Activated CD8-positive, alpha-beta memory T cell treated with anti-CD3 and anti-CD28 coated beads for 48 hours (primary cell): Measurements from ENCODE around the gene LRRTM4.
"Not testable (repeated sequence)": the region's sequence is repeated elsewhere in the genome, so short reads cannot be mapped to it uniquely, and the experiment has no call there.

Source experiments
- DNase-seq, 3 experiments: peaks; one replicate each; pipeline ENCODE4 v3.0.0-alpha.2; 2020; ENCODE audit warnings: low read depth in 2 of 3, low spot score in 2 of 3

LRRTM4 gene

DNA sequence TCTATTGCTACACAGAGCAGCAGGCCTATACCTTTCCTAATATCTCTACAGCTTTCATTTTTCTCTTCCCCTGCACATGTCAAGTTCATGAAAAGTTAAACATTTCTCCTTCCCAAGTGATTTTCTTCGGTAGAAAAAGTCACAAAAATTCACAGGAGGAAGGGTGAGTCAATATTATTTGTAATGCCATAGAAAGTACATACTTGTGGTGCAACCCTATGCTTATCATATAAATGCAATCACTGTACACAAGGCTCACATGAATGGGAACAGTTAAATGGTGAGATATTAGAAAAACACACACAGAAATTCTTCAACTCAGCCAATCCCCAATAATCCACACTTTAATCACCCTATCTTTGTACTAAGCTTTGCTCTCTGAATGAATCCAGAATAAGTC lies 651.6 kb downstream of the LRRTM4 start:
- no peak for DNase-seq

DNA sequence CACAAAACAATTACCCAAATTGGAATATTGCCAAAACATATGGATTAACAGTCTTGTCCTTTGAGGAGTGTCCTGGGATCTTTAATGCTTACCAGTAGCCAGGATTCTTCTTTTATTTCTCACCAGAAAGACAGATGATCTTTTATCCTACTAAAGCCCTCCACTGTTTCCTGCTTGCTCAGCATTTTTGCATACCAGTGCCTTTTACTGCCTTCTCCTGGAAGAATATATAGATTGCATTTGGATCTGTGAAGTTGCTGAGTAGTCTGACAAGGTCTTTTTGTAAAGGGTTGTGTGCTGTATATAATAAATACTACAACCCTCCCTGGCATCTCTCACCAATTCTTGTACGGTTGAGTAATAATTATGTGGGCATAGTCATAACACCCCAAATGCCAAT lies 652.2 kb downstream of the LRRTM4 start:
- DNase-seq: no peak

DNA sequence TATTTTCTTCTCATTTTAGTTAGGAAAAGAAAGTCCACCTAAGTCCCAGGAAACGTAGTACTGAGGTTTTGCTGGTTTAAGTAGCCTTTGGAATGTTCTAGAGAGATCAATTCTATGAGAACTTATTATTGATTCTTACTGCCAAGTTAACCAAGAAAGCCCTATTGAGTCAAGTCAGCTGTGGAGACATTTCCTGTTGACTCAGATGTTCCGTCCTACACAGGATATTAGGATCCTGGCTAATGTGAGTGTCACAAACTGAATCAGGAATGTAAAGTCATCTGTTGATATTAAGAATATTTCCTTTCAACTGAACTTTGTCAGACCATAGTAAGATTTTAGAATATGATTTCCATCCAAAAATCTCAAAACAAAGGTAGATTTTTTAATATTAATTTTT lies 654.3 kb downstream of the LRRTM4 start:
- no peak for DNase-seq

- DNase-seq: no peak
Measured at GRCh38 chr2:76866464-76866863, 655.7 kb downstream of the LRRTM4 start.

GRCh38 chr2:76862901-76863300 lies 659.3 kb downstream of the LRRTM4 start:
- DNase-seq: no peak

DNA sequence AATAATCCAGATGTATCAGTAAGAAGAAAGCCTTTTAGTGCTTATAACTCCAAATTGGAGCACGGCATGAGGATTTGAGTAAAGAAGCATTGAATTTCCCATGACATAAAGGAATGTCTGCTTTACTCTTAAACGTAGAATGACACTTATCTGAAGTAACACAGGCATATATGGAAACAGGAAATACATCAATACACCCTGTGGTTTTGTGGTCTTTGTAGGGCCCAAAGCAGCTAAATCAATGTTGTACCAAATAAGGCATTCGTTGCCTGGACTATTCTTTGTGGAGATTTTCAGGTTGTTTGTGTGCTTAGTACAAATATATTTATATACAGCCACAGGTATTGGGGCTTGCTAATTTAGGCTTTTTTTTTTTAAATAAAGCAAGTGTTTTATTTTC lies 660.5 kb downstream of the LRRTM4 start:
- DNase-seq: no peak

GRCh38 chr2:76851000-76851399 lies 671.2 kb downstream of the LRRTM4 start:
- no peak for DNase-seq

DNA sequence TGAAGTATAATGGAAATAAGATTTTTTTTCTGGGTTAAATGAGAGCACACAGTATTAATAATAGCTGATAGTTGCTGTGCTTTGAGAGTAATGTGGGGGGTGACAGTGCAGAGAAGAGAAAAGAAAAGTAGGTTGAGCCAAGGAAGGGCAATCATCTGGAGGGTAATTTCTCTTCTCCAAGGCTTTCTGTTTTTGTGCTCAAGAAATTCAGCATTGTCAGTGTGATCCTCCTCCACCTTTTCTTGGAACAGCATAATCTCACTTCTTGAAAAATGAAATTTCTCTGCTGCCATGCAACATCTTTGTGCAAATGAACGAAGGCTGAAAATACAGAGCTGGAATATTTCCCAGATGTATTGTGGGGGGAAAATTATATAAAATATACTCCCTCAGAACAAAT lies 673.1 kb downstream of the LRRTM4 start:
- no peak for DNase-seq

DNA sequence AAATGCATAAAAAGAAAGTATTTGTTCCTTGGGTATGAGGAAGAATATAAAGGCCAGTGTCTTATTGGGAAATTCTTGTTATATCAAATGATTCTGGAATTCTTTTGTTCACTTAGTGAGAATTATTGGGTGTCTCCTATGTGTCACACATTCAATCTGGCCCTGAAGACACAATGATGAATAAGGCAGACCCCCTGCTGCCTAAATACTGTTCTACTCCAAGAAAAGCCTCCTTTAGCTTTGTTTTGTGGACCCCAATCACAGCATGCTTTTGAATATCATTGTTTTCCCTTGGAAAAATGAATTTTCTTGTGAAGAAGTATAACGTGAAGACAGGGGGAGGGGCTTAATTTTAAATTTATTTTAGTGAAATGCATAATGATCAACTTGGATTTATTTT lies 682.4 kb downstream of the LRRTM4 start:
- DNase-seq: no peak

DNA sequence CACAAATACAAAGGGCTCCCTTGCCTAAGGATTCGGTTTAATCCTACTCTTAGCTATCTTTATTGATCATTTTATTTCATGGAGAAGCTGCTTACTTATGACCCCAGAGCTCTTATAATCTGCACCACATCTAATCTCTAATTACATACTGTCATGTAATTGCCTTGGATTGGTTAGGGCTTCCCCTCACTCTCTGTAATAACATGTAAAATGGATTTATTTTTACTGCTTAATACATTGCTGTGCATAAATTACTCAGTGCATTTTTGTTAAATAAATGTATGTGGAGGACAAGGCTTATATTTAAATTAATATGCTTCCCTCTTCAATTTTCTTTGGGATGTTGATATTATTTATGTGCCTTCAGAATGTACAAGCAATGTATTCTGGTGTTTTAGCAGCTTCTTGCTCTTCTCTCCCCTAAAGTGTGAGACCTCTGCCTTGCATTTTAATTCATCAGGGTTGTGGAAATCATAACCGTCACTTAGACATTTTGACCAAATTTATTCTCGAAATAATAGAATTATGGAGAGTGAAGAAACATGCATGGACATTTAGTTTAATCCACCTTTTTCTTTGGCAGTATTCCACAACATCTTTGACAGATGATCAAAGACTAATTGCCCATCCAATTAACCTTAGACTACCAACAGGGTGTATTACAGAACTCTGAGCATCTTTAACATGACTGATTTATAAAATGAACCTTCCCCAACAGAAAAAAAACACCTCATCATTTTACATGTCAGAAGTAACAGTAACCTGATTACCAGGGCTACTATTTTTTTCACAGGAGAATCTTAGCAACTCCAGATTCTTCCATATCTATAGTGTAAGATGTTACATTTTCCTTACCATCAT lies 692.6 kb downstream of the LRRTM4 start:
- DNase-seq: no peak

DNA sequence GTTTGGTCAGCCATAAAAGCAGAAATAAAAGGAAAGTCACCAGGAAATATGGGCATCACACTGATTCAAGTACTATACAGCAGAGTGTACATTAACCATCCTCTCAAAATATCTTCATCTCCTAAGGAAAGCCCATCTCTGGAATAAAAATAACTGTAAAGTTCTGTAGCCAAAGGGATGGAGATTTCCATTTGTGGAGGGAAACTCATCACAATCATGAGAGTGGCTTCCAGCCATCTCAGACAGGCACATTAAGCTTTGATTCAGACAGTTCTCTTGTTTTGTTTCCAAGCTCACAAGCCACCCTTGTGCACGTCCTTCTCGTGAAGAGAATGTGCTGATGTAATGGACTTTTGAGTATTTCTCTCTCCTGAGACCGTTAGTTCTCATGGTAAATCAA lies 695.5 kb downstream of the LRRTM4 start:
- DNase-seq: no peak

GRCh38 chr2:76825140-76825970 lies 696.8 kb downstream of the LRRTM4 start:
- no peak for DNase-seq

DNA sequence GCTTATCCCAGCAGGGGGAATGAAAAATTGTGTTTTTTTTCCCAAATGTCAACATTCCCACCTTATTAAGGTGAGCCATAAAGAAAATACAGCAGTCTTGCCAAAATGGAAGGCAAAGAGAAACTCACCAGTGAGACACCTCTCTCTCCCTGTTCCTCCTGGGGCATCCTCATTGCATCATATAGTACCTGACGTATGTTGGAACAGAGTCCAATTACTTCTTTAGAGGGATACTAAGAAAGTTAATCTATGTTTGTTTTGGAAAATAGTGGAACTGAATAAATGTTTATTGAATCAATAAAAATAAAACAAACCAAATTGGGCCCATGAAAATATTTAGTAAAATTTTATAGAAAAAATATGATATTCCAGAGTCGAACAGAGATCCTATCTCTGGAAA lies 700.4 kb downstream of the LRRTM4 start:
- no peak for DNase-seq

DNA sequence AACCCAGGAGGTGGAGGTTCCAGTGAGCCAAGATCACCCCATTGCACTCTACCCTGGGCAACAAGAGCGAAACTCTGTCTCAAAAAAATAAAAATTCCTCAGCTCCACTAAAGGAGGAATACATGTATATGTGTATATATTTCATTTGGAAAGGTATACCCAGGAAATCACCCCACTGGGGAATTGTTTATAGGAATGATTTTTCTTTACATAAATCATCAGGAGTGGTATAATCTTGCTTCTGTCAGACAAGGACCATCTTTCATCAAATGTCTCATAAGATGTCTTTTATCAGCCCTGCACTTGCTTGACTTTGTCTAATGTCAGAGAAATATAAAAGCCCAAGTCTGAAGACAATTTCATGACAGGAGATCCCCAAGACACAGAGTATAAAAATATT lies 709.1 kb downstream of the LRRTM4 start:
- DNase-seq: no peak

- DNase-seq: no peak
Measured at GRCh38 chr2:76812156-76812555, 710.0 kb downstream of the LRRTM4 start.

GRCh38 chr2:76809136-76809535 lies 713.0 kb downstream of the LRRTM4 start:
- no peak for DNase-seq

DNA sequence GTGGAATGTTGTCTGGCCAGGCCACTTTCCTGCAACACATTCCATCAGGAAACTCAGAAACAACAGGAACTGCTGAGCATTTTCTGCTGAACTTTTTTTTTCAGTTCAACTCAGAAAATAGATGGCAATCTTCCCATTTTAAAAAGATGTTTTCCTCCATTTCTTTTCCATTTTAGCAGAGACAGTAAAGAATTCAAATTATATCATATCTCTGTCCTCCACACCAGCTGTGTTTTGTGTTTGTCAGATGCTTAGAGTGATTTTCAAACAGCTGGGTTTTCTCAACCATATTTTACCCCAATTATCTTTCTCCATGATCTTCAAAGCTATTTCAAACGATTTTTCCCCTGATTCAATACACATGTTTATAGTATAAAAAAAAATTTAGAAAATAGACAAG lies 713.4 kb downstream of the LRRTM4 start:
- DNase-seq: no peak

DNA sequence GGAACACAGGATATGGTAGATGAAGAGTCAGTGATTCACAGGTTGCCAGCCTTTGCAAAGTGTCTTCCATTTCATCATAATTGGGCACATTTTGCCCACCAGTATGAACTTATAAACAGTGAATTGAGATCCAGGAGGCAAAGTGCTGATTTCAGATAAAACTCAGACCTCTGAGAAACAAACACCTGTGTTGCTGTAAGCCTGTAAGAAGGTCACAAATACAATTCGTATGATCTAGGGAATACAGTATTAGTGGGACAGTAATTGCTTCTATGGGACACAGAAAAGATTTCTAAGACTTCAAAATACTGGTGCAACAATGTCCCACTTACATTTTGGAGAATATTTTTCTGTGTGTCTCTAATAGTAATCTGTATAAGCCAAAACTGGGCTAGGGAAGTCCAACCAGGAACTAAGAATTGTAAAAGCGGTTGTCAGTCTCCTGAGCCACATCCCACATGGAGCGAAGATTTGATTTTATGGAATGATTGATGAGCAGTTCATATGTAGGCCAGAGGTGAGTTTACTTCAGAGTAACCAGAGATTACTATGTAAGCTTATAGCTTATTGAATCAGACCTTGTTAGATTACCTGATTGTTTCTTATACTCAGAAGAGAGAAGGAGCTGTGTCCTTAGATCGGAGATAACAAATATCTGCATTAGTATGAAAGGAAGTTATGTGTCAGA lies 728.4 kb downstream of the LRRTM4 start:
- DNase-seq: no peak

- DNase-seq: not testable (repeated sequence)
Measured at GRCh38 chr2:76781313-76781712, 740.9 kb downstream of the LRRTM4 start.

DNA sequence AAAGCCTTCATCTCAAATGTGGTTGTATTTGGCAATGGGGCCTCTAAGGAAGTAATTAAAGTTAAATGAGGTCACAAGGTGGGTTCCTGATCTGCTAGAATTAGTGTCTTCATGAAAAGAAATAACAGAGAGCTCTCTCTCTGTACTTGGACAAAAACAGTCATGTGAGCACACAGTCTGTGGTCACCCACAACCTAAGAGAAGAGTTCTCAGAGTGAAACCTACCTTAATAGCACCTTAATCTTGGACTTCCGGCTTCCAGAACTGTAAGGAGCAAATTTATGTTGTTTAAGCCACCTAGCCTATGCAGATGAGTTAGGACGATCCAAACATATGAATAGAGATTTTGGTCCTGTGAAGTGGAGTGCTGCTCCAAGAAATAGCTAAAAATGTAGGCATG lies 758.9 kb downstream of the LRRTM4 start:
- DNase-seq: no peak

GRCh38 chr2:76760367-76760704 lies 761.8 kb downstream of the LRRTM4 start:
- DNase-seq: no peak
